Fibroblast of lung (primary cell): ENCODE measurements around the gene TXNIP.

ENCODE experiments used
- EZH2 ChIP-seq: IDR thresholded peaks from 2 replicates; pipeline ENCODE4 v1.5.1; 2012; ENCODE audit warnings: low read length, control low read depth, mild to moderate bottlenecking; ENCODE audit errors: missing control alignments
- TF ChIP-seq, protein P1 (sequence below), 2 donors: IDR thresholded peaks in 1 of 2; conservative IDR thresholded peaks in 1 of 2; 1 replicate in 1 of 2; 2 replicates in 1 of 2; pipeline ENCODE4 v1.5.1; 2011 to 2012; ENCODE audit warnings: low read length in 2 of 2, control low read depth in 1 of 2, inconsistent platforms in 1 of 2, low read depth in 1 of 2, mild to moderate bottlenecking in 1 of 2

DNA sequence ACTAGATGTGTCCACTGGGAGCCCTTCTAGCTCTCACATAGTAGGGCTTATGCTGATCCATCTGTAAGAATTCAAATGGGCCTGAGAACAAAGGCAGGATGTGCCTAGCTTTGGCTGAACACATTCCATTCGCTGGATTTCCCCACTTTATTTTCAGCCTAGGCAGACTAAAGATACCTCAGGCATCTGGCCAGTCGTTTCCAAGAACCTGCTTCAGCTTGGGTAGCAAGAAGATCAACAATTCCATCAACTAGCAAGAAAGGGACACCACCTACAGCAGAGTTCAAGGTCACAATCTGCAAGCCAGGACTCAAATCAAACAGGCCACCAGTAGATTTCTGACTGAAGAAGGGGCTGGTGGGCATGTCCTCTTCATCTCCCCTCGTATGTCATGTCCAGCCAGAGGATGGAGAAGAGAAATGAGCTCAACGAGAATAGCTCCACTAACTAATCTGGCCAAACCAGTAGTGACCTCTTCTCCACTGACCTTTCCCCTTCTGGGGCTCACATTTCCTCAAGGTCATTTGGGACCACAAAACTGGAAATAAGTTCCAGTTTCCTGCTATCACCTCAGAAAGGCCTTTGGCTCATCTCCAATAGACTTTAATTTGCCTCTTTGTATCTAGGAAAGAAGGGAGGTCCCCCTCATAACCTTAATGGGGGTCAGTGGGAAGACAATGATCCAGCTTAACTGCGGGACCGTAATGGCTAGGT, 14.2 kb downstream of the TXNIP start:
- TF ChIP-seq, protein P1, sequence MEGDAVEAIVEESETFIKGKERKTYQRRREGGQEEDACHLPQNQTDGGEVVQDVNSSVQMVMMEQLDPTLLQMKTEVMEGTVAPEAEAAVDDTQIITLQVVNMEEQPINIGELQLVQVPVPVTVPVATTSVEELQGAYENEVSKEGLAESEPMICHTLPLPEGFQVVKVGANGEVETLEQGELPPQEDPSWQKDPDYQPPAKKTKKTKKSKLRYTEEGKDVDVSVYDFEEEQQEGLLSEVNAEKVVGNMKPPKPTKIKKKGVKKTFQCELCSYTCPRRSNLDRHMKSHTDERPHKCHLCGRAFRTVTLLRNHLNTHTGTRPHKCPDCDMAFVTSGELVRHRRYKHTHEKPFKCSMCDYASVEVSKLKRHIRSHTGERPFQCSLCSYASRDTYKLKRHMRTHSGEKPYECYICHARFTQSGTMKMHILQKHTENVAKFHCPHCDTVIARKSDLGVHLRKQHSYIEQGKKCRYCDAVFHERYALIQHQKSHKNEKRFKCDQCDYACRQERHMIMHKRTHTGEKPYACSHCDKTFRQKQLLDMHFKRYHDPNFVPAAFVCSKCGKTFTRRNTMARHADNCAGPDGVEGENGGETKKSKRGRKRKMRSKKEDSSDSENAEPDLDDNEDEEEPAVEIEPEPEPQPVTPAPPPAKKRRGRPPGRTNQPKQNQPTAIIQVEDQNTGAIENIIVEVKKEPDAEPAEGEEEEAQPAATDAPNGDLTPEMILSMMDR (conservative IDR thresholded peaks at IDR 0.05 in 1 of 2, IDR thresholded peaks at IDR 0.05 in 1 of 2; ENCODE audit: low read depth in 1 of 2, low read length in 2 of 2): no peak
- TF ChIP-seq EZH2: no peak
